Measurements from ENCODE around the gene KCNH8.
"Not testable (repeated sequence)": the region's sequence is repeated elsewhere in the genome, so short reads cannot be mapped to it uniquely, and the experiment has no call there.

The KCNH8 gene

DNA sequence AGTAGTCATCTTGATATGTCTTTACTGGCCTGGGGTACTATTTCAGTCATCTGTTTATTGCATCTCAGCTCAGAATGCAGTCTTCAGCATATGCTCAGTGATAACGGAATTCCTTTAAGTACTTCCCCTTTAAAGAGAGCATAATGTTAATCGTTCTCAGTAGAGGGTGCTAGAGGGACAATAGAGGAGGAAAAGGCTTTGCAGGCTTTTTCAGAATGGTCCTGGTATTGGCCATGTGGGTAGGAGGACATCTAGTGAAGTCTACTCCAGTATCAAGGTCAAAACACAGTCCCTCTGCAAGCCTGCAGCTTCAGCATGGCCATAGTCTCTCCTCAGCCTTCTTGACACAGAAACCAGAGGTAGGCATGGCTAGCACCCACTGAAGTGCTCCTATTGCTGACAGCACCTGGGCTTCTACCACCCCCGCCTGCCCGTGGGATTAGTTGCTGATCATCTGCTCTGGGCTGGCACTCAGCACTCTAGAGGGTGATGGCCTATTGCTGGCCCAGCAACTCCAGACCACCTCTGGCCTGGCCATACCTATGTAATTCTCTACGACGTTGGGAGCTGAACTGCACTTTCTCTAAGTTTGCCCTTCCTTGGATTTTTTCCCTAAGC lies 65.4 kb downstream of the KCNH8 start:
- H3K4me1 Mint-ChIP-seq = no peaks in the 10 kb centered on the region
- DNase-seq = no peak
- H3K27me3 Mint-ChIP-seq = no peaks in the 10 kb centered on the region
- H3K36me3 Mint-ChIP-seq = no peaks in the 10 kb centered on the region
- H3K4me3 Mint-ChIP-seq = no peak overlapping the region
- H3K27ac Mint-ChIP-seq = no peak overlapping the region
- H3K9me3 Mint-ChIP-seq = no peaks in the 10 kb centered on the region
- CTCF ChIA-PET = interaction anchor here (1.1 kb wide), 1 partner anchor 652 kb away, joined by 3 read pairs; no protein-coding TSS in a partner anchor

- CTCF ChIA-PET = no interaction called here
- H3K27ac Mint-ChIP-seq = no peak overlapping the region
- DNase-seq = no peak
- no peaks in the 10 kb centered on the region for H3K9me3 Mint-ChIP-seq
- H3K4me3 Mint-ChIP-seq = no peak overlapping the region
- no peaks in the 10 kb centered on the region for H3K27me3 Mint-ChIP-seq
- no peaks in the 10 kb centered on the region for H3K36me3 Mint-ChIP-seq
- no peaks in the 10 kb centered on the region for H3K4me1 Mint-ChIP-seq
These were observed 67.1 kb downstream of the KCNH8 start for GRCh38 chr3:19215427-19215826.

DNA sequence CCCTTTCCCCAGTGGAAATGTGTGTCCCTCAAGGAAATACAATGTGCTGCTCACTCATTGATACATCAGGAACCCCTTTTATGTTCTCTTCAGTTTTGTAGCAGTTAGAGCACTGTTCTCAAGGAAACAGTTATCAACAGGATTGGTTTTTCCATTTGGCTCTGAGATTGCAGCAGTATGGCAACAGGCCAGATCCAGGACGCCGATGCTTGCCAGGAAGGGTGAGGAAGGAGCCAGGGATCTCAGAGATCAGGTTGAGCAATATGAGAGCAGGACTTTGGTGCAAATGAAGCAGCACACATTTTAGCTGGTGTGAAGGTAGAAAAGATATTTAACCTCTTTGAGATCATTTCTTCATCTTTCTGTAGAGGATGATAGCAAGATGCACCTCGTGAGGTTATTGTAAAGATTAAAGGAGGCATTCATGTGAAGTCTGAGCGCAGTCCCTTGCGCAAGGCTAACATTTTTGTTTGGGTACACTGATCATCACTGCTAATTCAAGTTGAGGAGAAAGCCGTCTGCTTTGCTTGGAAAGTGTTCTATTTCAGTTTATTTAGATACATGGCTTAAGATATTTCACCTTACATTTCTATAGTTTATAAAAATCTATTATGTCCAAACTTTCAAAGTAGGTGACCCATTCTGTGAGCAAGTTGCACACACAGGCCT lies 68.5 kb downstream of the KCNH8 start:
- H3K27me3 Mint-ChIP-seq = no peaks in the 10 kb centered on the region
- CTCF ChIA-PET = no interaction called here
- DNase-seq = no peak
- no peaks in the 10 kb centered on the region for H3K4me1 Mint-ChIP-seq
- no peak overlapping the region for H3K4me3 Mint-ChIP-seq
- no peaks in the 10 kb centered on the region for H3K36me3 Mint-ChIP-seq
- H3K9me3 Mint-ChIP-seq = no peaks in the 10 kb centered on the region
- no peak overlapping the region for H3K27ac Mint-ChIP-seq

GRCh38 chr3:19220311-19220710 lies 72.0 kb downstream of the KCNH8 start:
- Mint-ChIP-seq H3K27me3 (no peaks in the 10 kb centered on the region), H3K9me3 (no peaks in the 10 kb centered on the region), H3K4me1 (no peaks in the 10 kb centered on the region), H3K27ac (no peak overlapping the region), H3K36me3 (no peaks in the 10 kb centered on the region), H3K4me3 (no peak overlapping the region)
- DNase-seq = no peak
- CTCF ChIA-PET = interaction anchor here (0.9 kb wide), 1 partner anchor 173 kb away, joined by 3 read pairs; no protein-coding TSS in a partner anchor

GRCh38 chr3:19221081-19221480 lies 72.8 kb downstream of the KCNH8 start:
- no peaks in the 10 kb centered on the region for H3K36me3 Mint-ChIP-seq
- CTCF ChIA-PET = no interaction called here
- no peak overlapping the region for H3K27ac Mint-ChIP-seq
- no peaks in the 10 kb centered on the region for H3K9me3 Mint-ChIP-seq
- no peak for DNase-seq
- no peak overlapping the region for H3K4me3 Mint-ChIP-seq
- H3K4me1 Mint-ChIP-seq = no peaks in the 10 kb centered on the region
- no peaks in the 10 kb centered on the region for H3K27me3 Mint-ChIP-seq

- H3K27ac Mint-ChIP-seq = no peak overlapping the region
- DNase-seq = no peak
- CTCF ChIA-PET = no interaction called here
- H3K36me3 Mint-ChIP-seq = no peaks in the 10 kb centered on the region
- no peak overlapping the region for H3K4me3 Mint-ChIP-seq
- H3K27me3 Mint-ChIP-seq = no peaks in the 10 kb centered on the region
- H3K9me3 Mint-ChIP-seq = no peaks in the 10 kb centered on the region
- no peaks in the 10 kb centered on the region for H3K4me1 Mint-ChIP-seq
These were observed 78.2 kb downstream of the KCNH8 start for GRCh38 chr3:19226479-19226878.

- Mint-ChIP-seq H3K27me3 (no peaks in the 10 kb centered on the region), H3K27ac (no peak overlapping the region), H3K4me1 (no peaks in the 10 kb centered on the region), H3K9me3 (no peaks in the 10 kb centered on the region), H3K36me3 (no peaks in the 10 kb centered on the region), H3K4me3 (no peak overlapping the region)
- CTCF ChIA-PET = interaction anchor here (1.4 to 1.5 kb wide), 2 partner anchors 23 to 28 kb away, joined by 4 to 6 read pairs; no protein-coding TSS in a partner anchor
- no peak for DNase-seq
These were observed 79.9 kb downstream of the KCNH8 start for GRCh38 chr3:19228167-19228566.

DNA sequence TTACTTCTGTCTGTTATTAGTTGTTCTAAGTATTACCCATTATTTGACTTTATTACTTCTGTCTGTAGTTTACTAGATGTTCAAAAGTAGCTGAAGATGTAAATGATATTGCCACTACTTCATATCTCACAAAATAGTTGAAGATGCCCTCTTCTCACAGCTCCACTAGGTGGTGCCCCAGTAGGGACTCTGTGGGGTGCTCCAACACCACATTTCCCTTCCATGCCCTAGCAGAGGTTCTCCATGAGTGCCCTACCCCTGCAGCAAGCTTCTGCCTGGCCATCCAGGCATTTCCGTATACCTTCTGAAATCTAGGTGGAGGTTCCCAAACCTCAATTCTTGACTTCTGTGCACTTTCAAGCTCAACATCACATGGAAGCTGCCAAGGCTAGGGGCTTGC lies 80.8 kb downstream of the KCNH8 start:
- no peak overlapping the region for H3K27ac Mint-ChIP-seq
- no peak overlapping the region for H3K4me3 Mint-ChIP-seq
- peaks cover 5% of the 10 kb centered on the region for H3K27me3 Mint-ChIP-seq
- CTCF ChIA-PET = interaction anchor here (1.2 to 1.5 kb wide), 3 partner anchors 22 to 119 kb away, joined by 3 to 6 read pairs (median 4); no protein-coding TSS in a partner anchor
- no peak for DNase-seq
- no peaks in the 10 kb centered on the region for H3K36me3 Mint-ChIP-seq
- H3K9me3 Mint-ChIP-seq = no peaks in the 10 kb centered on the region
- H3K4me1 Mint-ChIP-seq = no peaks in the 10 kb centered on the region

GRCh38 chr3:19229881-19230280 lies 81.6 kb downstream of the KCNH8 start:
- not testable (repeated sequence) for H3K27ac Mint-ChIP-seq, H3K4me1 Mint-ChIP-seq

GRCh38 chr3:19231792-19232461 lies 83.6 kb downstream of the KCNH8 start:
- Mint-ChIP-seq H3K27me3 (peaks cover 5% of the 10 kb centered on the region), H3K4me1 (no peaks in the 10 kb centered on the region), H3K36me3 (no peaks in the 10 kb centered on the region), H3K4me3 (no peak overlapping the region), H3K9me3 (no peaks in the 10 kb centered on the region), H3K27ac (no peak overlapping the region)
- CTCF ChIA-PET = no interaction called here
- DNase-seq = no peak

More at GRCh38 chr3:19229881-19230280, 81.6 kb downstream of the KCNH8 start:
- H3K4me3 Mint-ChIP-seq, H3K36me3 Mint-ChIP-seq, DNase-seq, CTCF ChIA-PET, H3K9me3 Mint-ChIP-seq, H3K27me3 Mint-ChIP-seq: not testable (repeated sequence)

DNA sequence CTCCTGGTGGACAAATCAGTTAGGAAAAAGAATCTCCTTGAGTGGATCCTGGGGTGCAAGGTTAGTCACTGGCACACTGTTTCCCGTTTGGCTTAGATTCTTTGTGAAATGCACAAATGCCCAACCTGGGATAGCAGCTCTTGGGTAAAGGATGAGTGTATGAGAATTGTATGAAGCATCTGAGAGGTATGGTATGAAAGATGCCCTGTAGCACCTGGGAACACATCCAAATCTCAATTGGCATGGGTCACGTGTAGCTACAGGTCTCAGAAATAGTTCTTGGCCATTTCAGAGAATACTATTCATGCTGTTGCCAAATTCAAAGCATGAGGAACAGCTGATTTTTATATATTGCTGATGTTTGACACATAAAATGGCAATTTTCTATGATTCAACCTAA lies 84.3 kb downstream of the KCNH8 start:
- CTCF ChIA-PET = no interaction called here
- DNase-seq = no peak
- Mint-ChIP-seq H3K4me1 (no peaks in the 10 kb centered on the region), H3K27me3 (peaks cover 5% of the 10 kb centered on the region), H3K9me3 (no peaks in the 10 kb centered on the region), H3K36me3 (no peaks in the 10 kb centered on the region), H3K27ac (no peak overlapping the region), H3K4me3 (no peak overlapping the region)

DNA sequence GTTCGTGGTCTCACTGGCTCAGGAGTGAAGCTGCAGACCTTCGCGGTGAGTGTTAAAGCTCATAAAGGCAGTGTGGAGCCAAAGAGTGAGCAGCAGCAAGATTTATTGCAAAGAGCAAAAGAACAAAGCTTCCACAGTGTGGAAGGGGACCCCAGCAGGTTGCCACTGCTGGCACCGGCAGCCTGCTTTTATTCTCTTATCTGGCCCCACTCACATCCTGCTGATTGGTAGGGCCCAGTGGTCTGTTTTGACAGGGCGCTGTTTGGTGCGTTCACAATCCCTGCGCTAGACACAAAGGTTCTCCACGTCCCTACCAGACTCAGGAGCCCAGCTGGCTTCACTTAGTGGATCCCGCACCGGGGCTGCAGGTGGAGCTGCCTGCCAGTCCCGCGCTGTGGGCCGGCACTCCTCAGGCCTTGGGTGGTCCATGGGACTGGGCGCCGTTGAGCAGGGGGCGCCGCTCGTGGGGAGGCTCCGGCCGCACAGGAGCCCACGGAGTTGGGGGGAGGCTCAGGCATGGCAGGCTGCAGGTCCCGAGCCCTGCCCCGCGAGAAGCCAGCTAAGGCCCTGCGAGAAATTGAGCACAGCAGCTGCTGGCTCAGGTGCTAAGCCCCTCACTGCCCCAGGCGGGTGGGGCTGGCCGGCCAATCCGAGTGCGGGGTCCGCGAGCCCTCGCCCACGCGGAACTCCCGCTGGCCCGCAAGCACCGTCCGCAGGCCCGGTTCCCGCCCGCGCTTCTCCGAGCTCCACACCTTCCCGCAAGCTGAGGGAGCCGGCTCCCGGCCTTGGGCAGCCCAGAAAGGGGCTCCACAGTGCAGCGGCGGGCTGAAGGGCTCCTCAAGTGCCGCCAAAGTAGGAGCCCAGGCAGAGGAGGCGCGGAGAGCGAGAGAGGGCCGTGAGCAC lies 85.8 kb downstream of the KCNH8 start:
- H3K4me1 Mint-ChIP-seq, H3K4me3 Mint-ChIP-seq, H3K36me3 Mint-ChIP-seq, H3K9me3 Mint-ChIP-seq, DNase-seq, H3K27me3 Mint-ChIP-seq, CTCF ChIA-PET, H3K27ac Mint-ChIP-seq: not testable (repeated sequence)

- Mint-ChIP-seq H3K4me3 (no peak overlapping the region), H3K4me1 (no peaks in the 10 kb centered on the region), H3K36me3 (no peaks in the 10 kb centered on the region), H3K27me3 (no peaks in the 10 kb centered on the region), H3K9me3 (no peaks in the 10 kb centered on the region), H3K27ac (peak overlapping the region; percentile 9)
- CTCF ChIA-PET = no interaction called here
- DNase-seq = no peak
These were observed 99.8 kb downstream of the KCNH8 start for GRCh38 chr3:19248143-19248542.

DNA sequence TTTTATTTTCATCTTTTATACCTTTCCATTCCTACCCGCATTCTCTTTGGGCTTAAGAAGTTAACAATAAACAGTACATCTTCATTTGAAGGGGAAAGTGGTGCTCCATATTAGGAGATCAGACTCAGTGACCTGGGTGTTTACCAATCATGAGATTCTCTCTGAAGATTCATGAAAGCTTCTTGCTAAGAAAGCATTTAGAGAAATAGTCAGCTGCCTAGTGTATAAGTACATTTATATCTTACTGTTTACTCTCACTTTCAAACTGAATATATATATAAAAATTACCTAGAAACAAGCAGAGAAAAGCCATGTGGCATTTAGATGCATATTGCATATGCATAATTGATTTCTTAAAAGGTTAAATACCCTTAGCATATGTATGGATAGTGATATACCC lies 100.5 kb downstream of the KCNH8 start:
- CTCF ChIA-PET = no interaction called here
- Mint-ChIP-seq H3K9me3 (no peaks in the 10 kb centered on the region), H3K27me3 (no peaks in the 10 kb centered on the region), H3K4me3 (no peak overlapping the region), H3K4me1 (no peaks in the 10 kb centered on the region), H3K27ac (no peak overlapping the region), H3K36me3 (no peaks in the 10 kb centered on the region)
- no peak for DNase-seq

Measured in activated naive CD4-positive, alpha-beta T cell treated with anti-CD3 and anti-CD28 coated beads, Interleukin-2, amount 10 ng/mL, durations not matched to agents 7 days and 5 days (primary cell).